Vagina (tissue), 2 donors: Measurements from ENCODE around the gene SH2D3C.

ENCODE experiments used
- CTCF ChIP-seq, 3 experiments: fragments of 450-650 bp in 2 of 3; fragments of 200-600 bp in 1 of 3; sonication (generic) in 1 of 3; IDR thresholded peaks; one replicate each; pipeline ENCODE4 v1.5.1; 2017 to 2019; ENCODE audit warnings: antibody characterized with exemption in 3 of 3, mild to moderate bottlenecking in 2 of 3, moderate library complexity in 2 of 3
- POLR2A ChIP-seq, 2 donors: fragments of 450-650 bp; IDR thresholded peaks; one replicate each; pipeline ENCODE4 v1.6.1; 2017; ENCODE audit warnings: antibody characterized with exemption in 2 of 2, mild to moderate bottlenecking in 2 of 2, moderate library complexity in 2 of 2
- POLR2AphosphoS5 ChIP-seq, 2 donors: sonication (generic); formaldehyde crosslinking; IDR thresholded peaks; one replicate each; pipeline ENCODE4 v1.9.0; 2017; ENCODE audit warnings: antibody characterized with exemption in 2 of 2, mild to moderate bottlenecking in 2 of 2, low read depth in 1 of 2; ENCODE audit not compliant: insufficient read depth in 1 of 2

GRCh38 chr9:127816362-127816725 lies 37.9 kb upstream of the SH2D3C start:
- TF ChIP-seq CTCF (IDR thresholded peaks at IDR 0.05) (no peak), POLR2A (IDR thresholded peaks at IDR 0.05) (no peak), POLR2AphosphoS5 (IDR thresholded peaks at IDR 0.05; ENCODE audit: insufficient read depth in 1 of 2, low read depth in 1 of 2) (no peak)
